Stimulated activated CD8-positive, alpha-beta memory T cell treated with anti-CD3 and anti-CD28 coated beads, Interleukin-15, amount 100 ng/mL, for 1 hour (primary cell): ENCODE results near the gene CHST11.
"Not testable (repeated sequence)": the region's sequence is repeated elsewhere in the genome, so short reads cannot be mapped to it uniquely, and the experiment has no call there.

Experiments
- DNase-seq: peaks from one replicate; pipeline ENCODE4 v3.0.0-alpha.2; 2020; ENCODE audit warnings: low read depth

CHST11 gene

DNA sequence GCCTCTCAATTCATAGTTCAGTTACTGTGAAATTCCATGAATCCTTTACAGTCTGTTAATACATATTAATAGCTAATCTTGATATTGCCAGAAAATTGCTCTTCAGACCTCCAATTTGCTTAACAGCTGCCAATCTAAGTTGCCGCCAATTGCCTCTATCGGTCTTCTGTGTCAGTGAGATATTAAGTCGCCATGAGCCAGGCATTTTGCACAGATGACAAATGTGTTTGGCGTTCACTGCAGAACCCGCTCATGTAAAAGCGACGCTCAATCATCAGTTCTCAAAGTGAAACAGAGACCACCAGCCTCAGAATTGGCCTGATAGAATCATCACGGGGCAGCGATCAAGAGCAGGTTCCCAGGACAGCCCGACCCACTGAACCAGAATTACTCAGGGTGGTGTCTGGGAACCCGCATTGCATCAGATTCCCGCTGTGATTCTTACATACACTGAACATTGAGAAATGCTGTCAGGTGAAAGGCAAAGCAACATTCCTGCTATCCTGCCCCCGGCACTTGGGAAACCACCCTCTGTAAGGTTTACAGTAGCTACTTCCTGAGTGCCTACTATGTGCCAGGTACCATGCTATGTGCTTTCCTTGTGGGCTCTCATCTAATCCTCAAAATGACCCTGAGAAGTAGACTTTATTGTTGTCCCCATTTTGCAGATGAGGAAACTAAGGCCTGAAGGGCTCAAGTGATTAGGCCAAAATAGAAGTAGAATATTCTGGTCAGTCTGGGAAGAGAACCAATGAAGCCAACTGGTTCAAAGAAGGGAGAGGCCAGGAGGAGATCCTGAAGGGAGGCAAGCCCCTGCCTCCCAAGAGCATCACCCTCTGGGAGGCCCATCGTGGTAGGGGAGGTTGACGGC lies 285.0 kb downstream of the CHST11 start:
- DNase-seq, result no peak

DNA sequence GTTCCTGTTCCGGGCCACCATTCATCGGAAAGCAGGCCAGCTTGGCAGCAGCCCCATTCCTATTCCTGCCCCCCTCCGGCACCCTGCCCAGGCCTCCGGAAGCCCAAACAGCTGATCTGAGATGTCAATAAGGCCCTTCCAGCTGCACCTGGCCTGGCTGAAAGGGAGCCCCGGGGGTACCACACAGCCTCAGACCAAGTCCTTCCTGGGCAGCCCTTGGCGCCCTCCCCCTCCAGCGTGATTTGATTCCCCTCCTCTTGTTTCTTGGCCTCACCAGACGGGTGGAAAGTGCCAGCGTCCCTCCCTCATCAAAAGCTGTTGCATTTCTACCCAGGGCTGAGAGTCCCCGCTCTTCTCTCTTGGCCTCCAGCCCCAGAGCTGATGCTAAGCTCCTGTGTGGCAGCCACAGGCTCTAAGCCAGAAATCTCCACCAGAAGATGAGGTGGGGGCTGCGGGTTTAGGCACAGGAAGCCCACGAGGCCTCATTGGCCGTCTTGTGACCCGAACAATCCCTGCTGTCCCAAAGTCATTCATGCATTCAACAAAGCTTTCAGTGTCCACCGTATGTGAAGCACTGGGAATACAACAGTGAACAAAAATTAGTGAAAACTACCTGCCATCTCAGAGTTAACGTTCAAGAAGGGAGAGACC lies 285.9 kb downstream of the CHST11 start:
- no peak for DNase-seq

DNA sequence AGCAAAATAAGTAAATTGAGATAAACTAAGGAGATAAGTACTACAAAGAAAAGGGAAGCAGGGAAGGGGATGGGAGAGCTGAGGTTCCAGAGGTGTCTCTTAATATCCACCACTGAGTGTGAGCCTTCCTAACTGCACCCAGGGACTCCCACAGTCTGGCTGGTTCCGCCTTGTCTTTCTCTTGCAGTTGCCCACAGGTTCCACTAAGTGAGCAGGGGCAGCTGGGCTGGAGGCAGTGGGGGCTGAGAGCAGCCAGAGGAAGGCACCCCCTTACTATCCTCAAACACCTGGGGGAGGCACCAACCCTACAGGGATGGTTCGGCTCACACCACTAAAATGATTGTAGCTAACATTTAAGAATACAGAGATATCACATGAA lies 286.4 kb downstream of the CHST11 start:
- no peak for DNase-seq

DNA sequence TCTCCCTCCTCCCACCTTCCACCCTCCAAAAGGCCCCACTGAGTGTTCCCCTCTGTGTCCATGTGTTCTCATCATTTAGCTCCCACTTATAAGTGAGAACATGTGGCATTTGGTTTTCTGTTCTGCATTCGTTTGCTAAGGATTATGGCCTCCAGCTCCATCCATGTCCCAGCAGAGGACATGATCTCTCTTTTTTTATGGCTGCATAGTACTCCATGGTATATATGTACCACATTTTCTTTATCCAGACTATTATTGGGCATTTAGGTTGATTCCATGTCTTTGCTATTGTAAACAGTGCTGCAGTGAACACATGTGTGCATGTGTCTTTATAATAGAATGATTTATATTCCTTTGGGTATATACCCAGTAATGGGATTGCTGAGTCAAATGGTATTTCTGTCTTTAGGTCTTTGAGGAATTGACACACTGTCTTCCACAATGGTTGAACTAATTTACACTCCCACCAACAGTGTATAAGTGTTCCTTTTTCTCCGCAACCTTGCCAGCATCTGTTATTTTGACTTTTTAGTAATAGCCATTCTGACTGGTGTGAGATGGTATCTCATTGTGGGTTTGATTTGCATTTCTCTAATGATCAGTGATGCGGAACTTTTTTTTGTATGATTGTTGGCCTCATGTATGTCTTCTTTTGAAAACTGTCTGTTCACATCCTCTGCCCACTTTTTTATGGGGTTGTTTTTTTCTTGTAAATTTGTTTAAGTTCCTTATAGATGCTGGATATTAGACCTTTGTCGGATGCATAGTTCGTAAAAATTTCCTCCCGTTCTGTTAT lies 287.2 kb downstream of the CHST11 start:
- not testable (repeated sequence) for DNase-seq

DNA sequence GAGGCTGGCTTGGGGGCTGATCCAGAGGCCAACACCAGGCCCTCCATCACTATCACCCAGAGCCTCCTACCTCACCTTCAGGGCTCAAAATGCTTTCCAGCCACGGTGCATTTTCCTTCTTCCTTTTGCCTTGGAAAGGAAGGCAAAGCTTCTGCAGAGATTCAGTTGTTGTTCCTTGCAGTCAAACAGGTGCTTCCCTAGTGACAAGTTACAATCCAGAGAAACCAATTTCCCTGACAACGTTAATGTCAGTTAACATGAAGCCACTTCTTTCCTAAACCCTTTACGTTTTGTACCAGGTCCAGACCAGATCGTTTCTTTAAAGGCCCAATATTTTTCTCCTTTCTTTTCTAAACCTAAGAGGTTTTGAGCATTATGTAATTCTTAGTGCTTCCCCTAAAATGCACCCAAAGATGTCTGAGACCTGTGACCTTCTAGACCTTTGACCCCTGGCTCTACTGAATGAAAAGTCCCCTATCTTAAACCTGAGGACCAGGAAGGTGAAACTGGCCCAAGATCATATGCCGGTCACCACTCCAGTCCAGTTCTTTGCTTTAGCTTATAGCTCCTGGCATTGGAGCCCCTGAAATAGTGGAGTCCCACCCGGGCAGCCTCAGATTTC lies 289.8 kb downstream of the CHST11 start:
- DNase-seq, result no peak

DNA sequence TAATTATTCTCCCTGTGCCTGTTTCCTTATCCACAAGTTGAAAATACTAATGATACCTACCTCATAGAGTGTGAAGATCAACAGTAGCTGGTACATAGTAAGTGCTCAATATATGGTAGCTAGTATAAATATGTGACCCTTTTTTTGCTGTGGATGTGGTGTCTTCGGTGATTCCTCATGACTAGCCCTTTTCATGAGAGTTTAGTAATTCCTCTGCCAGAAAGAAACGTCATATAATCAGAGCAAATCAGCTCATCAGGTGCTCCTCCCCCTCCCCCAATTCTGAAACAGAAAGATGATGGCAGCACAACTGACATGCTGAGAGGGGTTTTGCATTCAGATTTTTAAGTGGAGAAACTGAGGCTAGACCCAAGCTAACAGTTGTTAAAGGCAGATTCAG lies 290.6 kb downstream of the CHST11 start:
- no peak for DNase-seq

DNA sequence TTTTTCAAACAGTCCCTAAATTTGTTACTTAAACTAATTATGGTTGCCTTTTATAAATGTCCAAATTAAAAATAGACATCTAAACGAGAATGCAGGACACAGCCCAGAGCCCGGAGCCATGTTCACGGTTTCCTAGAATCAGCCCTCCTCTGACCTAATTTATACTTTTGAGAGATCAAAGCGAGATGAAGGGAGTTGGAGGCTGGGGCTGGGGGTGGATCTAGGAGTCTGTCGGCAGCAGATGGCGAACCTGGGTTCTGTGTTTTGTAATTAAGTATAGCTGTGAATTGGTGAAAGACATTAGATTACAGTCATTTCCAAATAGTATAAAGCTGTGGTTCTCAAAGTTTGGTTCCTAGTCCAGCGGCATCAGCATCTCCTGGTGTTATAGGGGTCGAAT lies 291.2 kb downstream of the CHST11 start:
- no peak for DNase-seq

DNA sequence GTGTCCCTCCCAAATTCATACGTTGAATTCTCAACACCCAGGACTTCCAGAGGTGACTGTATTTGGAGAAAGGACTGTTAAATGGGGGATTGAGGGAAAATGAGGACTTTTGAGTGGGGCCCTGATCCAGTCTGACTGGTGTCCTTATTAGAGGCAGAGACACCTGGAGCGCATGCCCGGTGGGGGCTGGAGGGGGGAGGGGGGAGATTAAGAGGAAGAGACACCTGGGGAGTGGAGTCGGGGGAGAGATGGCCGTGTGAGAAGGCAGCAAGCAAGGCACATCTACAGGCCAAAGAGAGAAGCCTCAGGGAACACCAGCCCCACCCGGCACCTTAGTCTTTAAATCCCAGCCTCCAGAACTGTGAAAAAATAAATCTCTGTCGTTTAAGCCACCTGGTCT lies 291.6 kb downstream of the CHST11 start:
- DNase-seq, result no peak

DNA sequence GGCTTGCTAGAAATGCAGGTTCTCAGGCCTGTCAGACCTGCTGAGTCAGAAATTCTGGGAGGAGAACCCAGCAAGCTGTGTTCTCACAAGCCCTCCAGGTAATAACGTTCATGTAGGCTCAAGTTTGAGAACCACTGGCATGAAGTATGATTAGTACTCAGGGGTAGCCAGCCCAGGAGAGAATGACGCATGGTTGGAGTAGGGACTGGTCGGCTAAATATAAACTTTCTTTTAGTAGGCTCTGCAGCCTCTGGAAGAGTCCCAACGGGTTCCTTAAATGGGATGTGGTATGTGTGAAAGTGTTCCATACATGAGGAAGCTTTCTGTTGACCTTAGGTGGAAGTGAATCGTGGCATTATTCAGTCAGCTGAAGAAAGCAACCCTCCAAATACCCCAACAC lies 292.0 kb downstream of the CHST11 start:
- DNase-seq, result no peak

DNA sequence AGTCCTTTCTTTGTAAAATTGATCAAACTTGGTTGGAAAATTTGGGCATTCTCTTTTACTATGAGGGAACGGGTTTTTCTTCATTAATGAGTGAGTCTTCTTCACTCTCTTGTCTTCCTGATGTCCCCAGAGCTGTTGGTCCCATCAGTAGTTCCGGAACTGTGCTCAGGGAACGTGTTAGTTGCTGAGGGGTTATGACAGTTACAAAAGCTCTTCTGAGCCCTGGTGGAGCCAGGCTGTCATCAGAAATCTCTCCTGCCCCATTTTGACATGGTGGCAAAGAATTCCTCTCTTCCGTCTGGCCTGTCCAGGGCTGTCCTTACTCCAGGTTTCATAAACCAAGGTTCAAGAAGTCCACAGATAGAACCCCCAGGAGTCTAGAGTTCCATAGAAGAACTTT lies 292.8 kb downstream of the CHST11 start:
- no peak for DNase-seq

DNA sequence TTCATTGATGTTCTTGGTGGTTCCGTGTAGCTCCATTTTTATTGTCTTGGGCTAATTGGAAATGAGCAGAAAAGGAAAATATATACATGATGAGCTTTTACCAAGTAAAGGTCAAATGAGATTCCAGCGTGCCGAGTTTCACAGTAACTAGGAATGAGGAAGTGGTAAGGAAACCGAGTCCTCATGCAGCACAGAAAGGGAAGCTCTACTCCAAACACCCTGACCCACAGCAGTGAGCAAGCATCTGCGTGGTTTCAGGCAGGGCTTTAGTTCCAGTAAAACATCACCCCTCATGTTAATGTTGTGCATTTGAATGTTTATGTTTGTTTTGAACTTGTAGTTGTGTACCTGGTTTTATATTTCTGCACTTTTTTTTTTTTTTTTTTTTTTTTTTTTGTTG lies 293.3 kb downstream of the CHST11 start:
- no peak for DNase-seq

DNA sequence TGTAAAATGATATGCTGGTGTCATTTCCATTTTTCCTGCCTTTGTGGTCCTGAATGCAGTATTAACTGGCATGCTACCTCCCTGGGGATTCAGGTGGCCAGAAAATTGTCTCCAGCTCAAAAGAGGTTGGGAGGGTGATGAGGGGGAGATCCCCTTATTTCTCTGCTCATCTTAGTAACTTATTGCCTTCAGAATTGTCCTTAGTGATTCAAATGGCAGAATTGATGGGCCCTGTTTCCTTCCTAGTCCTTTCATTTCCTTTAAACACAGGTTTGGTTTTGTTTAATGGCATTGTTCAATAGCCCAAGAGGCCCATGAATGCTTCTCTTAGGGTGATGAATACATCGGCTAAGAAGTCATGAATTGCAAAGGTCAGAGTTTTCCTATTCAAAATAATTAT lies 294.4 kb downstream of the CHST11 start:
- DNase-seq, result no peak

DNA sequence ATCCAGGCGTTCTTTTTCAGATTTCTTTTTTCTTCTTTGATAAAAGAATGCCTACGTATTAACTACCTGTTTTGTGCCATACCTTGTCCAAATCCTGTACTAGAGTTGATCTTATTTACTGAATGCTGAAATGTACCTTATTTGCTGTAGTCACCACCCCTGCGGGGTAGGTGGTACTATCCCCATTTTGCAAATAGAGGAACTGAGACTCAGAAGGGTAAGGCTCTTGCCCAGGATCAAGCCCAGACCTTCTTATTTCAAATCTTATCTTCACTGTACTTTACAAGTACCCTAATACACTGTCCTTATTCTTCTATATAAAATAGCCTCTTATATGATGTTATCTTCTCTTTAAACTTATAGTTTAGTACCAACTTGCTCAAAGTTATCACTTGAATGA lies 294.8 kb downstream of the CHST11 start:
- no peak for DNase-seq

DNA sequence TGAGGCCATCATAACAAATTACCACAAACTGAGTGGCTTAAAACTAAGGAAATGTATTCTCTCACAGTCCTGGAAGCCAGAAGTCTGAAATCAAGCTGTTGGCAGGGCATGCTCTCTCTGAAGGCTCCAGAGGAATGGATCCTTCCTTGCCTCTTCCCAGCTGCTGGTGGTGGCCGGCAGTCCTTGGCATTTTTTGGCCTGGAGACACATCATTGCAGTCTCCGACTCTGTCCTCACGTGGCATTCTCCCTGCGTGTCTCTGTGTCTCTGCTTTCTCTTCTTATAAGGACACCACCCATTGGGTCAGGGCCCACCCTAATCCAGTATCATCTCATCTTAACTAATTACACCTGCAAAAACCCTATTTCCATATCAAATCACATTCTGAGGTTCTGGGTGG lies 295.3 kb downstream of the CHST11 start:
- DNase-seq, result no peak

DNA sequence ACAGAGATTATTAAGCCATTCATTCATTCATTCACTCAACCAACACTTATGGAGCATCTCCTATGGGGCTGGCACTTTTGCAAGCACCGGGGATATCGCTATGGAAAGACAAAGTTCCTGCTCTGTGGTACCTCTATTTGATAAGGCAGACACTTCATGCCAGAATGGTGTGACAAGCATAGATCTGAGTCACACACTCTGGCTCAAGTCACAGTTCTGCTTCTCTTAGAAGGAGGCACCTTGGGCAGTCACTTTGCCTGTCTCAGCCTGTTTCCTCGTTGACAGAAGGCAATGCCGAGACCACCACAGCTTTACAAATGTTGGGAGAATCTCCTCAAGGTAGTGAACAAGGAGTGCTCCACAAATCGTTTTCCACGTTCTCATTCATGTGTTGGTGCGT lies 296.1 kb downstream of the CHST11 start:
- DNase-seq, result no peak

DNA sequence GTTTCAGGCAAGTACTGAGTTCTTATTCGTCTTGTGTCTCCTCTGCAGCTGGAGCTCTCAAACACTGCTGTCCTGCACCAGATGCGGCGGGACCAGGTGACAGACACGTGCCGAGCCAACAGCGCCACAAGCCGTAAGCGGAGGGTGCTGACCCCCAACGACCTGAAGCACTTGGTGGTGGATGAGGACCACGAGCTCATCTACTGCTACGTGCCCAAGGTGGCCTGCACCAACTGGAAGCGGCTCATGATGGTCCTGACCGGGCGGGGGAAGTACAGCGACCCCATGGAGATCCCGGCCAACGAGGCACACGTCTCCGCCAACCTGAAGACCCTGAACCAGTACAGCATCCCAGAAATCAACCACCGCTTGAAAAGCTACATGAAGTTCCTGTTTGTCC lies 300.2 kb downstream of the CHST11 start:
- DNase-seq, result no peak

DNA sequence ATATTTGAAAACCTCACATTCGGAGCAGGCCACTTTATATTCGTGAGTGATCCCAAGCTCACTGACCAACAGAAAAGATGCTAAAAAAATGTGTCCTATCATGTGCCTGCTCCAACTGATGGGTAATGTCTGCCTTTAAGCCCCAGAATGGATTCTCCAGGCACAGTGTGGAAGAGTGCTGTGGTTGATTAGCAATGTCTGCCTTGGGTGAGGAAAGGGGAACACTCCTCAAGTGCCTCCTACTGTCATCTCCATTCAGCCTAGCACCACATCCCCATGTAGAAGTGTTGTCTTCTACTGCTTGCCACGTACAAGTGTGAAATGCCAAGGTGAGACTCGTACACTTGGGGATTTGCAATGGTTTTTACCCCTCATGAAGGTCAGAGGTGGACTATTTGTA lies 302.0 kb downstream of the CHST11 start:
- DNase-seq, result no peak

DNA sequence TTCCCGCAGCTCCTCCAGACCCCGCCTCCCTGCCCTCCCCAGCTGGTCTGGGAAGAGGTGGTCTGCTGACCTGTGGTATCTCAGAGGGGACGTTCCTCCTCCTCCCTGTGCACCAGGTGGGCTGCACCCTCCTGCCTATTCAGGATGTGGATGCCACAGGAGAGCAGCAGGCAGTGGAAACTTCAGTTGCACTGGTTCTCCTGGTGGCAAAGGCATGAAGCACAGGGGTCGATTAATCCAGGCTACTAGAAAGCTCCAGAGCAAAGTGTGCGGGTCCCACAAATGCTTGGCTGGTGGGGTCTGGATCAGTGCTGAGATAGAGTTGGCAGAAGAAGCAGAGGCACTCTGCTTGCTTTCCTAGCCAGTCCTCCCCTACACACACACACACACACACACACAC lies 304.3 kb downstream of the CHST11 start:
- no peak for DNase-seq

DNA sequence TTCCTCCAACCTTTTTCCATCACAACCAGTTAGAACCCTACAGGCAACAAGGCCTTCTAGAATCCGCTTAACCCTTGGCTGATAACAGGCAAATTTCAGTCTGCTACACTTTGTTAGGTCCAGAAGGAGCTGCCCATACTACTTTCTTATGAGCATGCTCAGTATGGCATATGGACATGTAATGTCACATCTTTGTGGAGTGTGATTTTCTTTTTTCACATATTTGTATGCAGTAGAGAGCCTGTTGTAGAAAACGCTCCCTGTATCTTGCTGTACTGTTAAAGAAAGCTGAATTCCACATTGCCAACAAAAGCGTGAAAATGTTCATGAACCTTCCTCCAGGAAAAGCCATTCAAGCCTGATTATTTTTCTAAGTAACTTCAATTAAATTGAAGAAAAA lies 304.9 kb downstream of the CHST11 start:
- DNase-seq, result no peak

DNA sequence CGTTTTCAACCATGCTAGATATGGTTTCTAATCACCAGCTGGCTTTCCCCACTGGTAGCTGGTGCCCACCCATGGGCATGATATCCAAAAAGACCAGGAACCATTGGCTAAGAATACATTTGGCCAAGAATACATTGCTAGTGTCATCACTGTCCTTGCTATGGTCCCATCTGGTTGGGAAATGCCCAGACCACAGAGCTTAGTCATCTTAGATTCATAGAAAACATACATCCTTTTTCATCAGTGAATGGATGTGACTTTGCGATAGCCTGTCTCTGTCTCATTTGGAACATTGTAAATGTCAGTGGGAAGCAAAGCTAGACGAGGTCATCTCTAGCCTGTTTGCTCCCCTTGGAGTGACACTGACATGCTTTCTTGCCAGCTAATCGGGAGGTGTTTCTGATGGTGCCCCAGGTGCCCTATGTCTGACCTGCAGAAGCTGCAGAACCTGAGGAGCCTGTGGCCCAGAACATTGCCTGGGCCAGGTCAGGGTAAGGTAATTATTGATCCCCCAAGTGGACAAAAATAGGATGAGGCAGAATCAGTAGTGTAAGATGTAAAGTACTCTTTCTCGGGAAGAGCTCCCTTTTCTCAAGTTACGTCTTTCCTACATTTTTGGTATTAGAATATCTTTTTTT lies 306.5 kb downstream of the CHST11 start:
- DNase-seq, result no peak

DNA sequence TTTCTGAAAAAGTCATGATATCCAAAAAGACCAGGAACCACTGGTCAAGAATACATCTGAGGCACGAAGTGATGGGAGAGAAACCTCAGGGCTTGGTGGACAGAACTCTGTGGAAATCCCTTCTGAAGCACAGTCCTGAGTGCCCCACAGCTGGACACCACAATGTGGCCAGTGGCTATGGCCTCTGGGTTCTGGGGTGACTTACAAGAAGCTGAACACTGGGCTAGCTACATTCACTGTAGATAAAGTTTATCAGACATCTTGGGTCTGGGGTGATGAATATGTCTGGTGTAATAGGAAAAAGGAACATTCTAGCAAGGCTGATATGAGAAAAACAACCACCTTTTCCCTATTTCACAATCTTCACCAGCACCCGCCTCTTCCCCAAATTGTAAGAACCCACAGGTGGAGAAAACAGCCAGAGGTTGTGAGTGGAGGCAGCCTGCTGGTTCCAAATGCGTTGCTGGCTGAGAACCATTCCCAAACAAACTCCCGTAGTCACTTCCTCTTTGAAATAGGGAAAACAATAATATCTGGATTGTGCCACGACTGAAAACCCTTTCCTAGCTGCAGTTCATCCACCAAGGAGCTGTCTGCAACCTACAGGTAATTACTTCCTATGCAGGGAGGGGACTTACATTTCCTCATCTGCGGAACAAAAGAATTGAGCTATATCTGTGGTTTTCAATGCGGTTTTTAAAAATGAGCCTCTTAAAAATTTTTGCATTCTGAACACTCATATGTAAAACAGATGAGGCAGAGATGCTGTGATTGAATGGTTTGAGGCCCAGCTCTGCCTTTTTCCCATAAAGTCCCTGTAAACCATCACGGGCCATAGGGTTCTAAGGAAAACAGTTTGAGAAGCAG lies 307.7 kb downstream of the CHST11 start:
- DNase-seq, result no peak
